HG03565 (cell line): Measurements from ENCODE around the gene ASPG.

Experiments used
- ATAC-seq: cut with Tn5 transposase; IDR thresholded peaks from one replicate; pipeline ENCODE4 v1.9.1; 2021; ENCODE audit warnings: mild to moderate bottlenecking, moderate library complexity; ENCODE audit not compliant: unreplicated experiment

Gene ASPG

DNA sequence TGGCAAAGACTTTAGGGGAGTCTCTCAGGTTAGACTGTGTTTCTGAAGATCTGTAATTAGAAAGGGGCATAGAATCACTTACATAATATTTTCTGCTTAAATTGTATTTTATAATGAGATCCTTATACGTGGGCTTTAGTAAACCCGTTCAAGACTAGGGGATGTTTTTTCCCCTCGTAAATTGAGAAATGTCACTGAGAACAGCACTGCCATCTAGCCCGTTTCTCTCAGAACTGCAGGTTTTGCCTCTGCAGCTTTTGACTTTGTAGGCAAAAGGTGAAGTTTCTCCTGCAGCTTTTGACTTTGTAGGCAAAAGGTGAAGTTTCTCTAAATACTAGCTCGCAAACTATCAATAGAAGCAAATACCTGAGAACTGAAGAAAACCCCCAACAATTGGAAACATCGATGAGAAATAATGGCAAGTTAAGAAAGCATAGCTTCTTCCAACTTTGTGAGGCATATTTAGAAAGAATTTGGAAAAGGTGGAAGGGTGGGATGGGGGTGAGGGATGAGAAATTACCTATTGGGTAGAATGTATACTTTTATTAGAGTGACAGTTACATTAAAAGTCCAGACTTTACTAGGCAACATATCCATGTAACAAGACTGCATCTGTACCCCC lies 9.9 kb upstream of the ASPG start:
- ATAC-seq = no peak

DNA sequence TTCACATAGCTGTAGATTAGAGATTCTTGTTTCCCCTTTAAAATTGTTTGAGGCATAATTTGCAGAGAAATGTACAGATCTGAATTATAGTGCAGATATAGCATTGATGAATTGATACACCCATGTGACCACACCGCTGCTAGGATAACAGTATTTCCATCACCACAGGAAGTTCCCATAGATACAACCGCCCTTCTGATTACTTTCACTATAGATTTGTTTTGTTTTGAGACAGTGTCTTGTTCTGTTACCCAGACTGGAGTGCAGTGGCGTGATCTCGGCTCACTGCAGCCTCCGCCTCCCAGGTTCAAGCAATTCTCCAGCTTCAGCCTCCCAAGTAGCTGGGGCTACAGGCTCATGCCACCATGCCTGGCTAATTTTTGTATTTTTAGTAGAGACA lies 8.8 kb upstream of the ASPG start:
- ATAC-seq = no peak

GRCh38 chr14:104078031-104078455 lies 7.5 kb upstream of the ASPG start:
- peak; percentile 72 for ATAC-seq

DNA sequence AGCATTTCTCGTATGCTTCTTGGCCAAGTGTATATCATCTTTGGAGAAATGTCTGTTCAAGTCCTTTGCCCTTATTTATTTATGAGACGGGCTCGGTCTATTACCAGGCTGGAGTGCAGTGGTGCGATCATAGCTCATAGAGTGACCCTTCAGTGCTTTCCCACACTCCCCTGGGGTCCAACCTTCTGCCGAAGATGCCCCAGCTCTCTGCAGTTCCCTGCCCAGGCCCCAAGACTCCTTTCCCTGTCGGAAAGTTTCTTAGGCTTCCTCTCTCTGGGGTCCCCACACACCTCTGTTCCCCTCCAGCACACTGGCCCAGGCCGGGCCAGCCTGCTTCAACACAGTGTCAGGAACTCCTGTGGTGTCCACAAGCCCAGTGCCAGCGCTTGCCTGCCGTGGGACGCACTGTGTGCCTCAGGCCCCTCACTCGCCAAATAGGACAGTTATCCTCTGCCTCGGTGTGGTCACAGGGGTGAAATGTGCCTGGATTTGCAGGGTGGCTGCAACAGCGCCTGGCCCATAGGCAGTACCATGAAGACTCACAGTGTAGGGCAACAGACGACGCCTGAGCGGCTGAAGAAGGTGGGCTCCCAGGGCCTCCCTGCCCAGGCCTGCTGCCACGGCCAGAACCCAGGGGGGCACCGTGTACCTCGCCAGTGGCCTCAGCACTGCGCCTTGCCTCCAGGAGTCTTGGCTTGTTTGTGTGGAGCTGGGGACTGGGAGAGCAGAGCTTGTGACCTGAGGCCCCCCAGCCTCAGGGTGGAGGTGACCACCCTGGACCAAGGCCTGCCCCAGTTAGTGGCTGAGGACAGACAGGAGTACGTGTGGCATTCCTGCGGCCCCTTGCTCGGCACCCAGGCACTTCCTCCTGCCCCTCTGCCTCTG lies 4.9 kb upstream of the ASPG start:
- ATAC-seq = no peak

- ATAC-seq = no peak
Measured at GRCh38 chr14:104081261-104081835, 4.2 kb upstream of the ASPG start.

- ATAC-seq = no peak
Measured at GRCh38 chr14:104081951-104082464, 3.5 kb upstream of the ASPG start.

- no peak for ATAC-seq
Measured at GRCh38 chr14:104082807-104083206, 2.7 kb upstream of the ASPG start.

- ATAC-seq = no peak
Measured at GRCh38 chr14:104084251-104085002, 1.1 kb upstream of the ASPG start.

DNA sequence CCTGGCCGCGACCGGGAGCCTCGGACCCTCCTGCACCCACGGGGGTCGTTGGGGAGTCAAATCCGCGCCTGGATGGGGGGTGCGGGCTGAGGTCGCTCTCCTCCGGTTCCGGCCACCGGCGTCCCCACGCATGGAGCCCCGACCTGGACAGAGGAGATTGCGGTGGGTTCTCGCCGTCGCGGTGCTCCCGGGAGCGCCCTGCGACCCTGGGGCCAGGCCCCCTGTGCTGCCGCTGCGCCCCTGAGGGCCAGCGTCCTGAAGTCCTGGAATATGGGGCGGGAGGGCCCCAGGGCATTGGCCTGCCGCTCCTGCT lies 345 bp downstream of the ASPG start:
- no peak for ATAC-seq

- ATAC-seq = no peak
Measured at GRCh38 chr14:104086210-104086660, 735 bp downstream of the ASPG start.

GRCh38 chr14:104086661-104087461 lies 1.4 kb downstream of the ASPG start:
- no peak for ATAC-seq

GRCh38 chr14:104087505-104087904 lies 2.0 kb downstream of the ASPG start:
- no peak for ATAC-seq

DNA sequence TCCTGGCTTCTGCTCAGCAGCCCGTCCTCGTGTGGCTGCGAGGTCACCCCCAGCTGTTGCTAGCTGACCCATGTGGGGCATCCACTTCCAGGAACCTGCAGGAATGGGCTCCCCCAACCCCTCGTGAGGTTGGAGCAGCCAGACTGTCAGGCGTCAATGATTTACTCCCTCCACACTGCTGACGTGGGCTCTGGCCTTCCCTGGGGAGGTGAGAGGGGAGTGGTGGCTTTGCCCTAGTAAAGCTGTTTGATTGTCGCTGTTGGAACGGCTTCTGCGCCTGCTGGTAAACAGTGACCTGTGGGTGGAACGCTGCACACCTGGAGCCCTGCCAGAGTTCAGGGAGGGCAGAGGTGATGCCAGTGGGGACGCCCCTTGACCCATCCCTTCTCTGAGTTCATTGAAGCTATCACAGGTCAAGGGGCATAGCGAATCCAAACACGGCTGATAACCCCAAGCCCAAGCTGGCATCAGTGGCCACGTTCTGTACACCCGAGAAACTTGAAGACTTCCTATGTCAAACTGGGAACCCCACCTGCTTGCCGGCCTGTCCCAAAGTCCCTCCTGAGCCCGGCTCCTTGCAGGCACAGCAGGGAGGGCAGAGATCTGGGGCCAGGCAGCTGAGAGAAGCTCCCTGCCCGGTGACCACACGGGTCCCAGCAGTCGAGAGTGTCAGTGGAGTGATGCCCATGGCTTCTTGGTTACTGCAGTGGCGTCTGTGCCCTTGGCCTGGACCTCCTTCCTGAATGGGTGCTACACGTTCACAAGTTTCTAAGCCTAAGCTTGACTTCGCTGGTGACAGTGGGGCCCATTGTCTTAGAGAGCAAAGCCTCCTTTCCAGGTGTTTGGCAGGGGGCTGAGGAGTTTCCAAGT lies 2.7 kb downstream of the ASPG start:
- no peak for ATAC-seq

DNA sequence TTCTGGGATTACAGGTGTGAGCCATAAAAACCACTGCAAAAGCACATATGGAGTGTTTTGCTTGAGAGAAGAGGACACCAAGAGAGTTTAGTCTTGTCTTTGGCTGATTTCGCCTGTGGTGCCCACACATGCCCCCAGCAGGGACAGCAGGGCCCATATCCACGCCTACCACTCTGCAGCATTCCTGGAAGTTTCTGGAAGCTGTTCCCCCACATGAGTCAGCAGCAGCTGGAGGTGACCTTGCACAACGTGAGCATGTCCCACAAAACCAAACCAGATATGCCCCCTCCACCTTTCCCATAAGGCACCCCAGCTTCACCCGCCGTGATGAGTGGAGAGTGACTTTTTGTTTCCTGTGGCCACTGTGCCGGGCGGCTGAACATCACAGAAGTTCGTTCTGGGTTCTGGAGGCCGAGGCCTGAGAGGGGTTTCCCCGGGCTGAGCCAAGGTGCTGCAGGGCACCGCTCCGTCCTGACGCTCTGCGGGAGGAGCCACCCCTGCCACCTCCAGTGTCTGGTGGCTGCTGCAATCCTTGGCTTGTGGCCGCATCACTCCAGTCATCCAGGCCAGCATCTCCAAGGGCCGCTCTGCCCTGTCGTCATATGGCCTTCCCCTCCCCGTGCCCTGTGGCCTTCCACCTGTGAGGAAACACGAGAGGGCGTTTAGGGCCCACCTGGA lies 4.7 kb downstream of the ASPG start:
- ATAC-seq = no peak

DNA sequence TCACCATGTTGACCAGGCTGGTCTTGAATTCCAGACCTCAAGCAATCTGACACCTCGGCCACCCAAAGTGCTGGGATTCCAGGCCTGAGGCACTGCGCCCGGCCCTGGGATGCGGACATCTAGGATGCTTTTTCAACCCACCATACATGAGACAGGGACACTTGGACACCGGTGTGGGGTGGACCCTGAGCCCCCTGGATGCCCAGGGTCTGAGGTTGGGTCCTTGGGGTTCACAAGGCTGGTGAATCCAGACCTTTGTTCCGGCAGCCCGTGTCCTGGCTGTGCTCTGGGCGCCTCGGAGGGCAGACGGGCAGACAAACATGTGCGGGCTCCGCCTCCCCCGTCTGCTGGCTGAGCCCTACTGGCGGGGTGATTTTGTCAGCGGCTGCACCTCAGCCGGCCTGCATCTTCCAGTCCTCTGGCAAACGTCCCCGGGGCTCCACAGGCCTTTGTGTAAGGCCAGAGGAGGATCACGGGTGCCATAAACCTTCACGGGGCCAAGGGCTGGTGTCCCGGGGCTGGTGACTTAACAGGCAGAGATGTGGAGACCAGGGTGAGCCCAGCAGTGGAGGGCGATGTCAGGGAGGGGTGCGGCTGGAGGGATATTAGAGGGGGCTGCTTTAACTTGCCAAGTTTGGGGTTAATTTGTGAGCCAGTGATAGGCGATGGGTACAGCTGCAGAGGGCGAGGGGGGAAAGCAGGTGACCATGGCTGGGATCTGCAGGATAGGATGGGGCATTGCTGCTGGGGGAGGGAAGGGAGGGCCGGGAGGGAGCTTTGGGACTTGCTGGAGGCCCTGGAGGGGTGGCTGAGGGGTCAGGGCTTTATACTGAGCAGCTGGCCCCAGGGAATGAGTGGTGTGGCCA lies 5.8 kb downstream of the ASPG start:
- no peak for ATAC-seq

GRCh38 chr14:104091927-104092771 lies 6.6 kb downstream of the ASPG start:
- ATAC-seq = no peak

GRCh38 chr14:104092931-104093365 lies 7.4 kb downstream of the ASPG start:
- ATAC-seq = no peak
